Embryonic facial prominence (tissue), 1 donor: ENCODE data around the gene GPR42.

ENCODE experiments used
- DNase-seq: peaks from one replicate; pipeline ENCODE4 v3.0.0-alpha.2; 2016; ENCODE audit errors: extremely low spot score

Gene GPR42, protein sequence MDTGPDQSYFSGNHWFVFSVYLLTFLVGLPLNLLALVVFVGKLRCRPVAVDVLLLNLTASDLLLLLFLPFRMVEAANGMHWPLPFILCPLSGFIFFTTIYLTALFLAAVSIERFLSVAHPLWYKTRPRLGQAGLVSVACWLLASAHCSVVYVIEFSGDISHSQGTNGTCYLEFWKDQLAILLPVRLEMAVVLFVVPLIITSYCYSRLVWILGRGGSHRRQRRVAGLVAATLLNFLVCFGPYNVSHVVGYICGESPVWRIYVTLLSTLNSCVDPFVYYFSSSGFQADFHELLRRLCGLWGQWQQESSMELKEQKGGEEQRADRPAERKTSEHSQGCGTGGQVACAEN

DNA sequence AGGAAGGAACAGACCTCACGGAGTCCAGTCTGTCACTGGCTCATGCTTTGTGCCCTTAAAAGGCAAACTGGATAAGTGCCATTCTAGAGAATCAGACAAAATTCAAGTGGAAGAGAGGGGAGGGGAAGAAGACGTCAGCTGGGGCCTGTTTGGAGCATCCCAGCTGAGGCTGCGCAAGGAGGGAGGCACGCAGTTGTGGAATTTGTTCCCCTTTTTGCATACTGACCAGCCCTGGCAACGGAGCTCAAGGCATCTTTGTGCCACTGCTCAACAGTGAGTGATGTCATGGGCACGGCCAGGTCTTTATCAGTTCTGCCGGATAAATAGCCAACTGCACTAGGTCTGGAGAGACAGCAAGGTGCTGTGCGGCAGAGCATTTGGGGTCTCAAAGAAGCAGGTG, at the start of gene GPR42:
Gene GPR42, plus strand, starts transcription at position 347 of the 400 bp plus-strand sequence. CDS start 292 bp downstream, outside the sequence.
- no peak for DNase-seq

GRCh38 chr19:35321291-35321690, 49.6 kb upstream of the GPR42 start:
- DNase-seq, result no peak

- DNase-seq, result no peak
Measured at GRCh38 chr19:35322014-35322413, 48.9 kb upstream of the GPR42 start.

GRCh38 chr19:35327642-35328041, 43.2 kb upstream of the GPR42 start:
- no peak for DNase-seq

GRCh38 chr19:35328851-35329285, 42.0 kb upstream of the GPR42 start, which contains the start of gene CD22:
CD22 (plus strand) TSS chr19:35329187; CDS start chr19:35332041, 2,854 bp downstream.
- no peak for DNase-seq

DNA sequence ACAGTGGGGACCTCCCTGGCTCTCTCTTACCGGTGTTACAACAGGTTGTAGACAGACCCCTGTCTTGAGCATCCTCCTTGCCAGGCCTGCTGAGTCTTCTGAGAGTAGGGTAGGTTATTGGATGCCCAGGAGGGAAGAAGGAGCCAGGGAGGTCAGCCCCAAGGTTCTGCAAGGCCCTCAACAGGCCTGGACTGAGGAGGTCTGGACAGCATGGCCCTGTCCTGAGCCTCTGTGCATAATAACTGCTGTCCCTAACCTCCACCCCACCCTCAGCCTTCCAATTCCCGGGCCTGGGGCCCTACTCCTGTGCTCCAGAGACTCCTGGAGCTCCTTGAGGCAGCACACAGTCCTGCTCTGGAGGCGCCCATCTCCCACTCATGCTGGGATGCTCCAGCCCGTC, 41.5 kb upstream of the GPR42 start:
- no peak for DNase-seq

DNA sequence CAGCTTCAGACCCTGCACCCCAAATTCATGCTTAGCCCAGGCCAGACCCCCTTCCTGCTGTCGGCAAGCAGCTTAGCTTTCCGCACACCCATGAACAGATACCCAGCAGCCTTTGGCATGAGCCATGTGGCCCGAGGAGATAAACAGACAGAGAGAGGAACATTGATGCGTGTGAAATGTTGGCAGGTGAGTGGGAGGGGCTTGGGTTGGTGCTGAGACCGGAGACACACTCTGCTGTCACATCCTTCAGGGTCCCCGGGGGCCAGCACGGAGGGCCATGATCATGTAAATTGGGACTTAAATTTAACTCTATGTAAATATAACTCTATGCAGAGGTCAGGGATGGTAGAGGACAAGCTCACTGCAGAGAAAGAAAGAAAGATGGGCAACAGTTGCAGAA, 40.4 kb upstream of the GPR42 start:
- DNase-seq, result no peak

DNA sequence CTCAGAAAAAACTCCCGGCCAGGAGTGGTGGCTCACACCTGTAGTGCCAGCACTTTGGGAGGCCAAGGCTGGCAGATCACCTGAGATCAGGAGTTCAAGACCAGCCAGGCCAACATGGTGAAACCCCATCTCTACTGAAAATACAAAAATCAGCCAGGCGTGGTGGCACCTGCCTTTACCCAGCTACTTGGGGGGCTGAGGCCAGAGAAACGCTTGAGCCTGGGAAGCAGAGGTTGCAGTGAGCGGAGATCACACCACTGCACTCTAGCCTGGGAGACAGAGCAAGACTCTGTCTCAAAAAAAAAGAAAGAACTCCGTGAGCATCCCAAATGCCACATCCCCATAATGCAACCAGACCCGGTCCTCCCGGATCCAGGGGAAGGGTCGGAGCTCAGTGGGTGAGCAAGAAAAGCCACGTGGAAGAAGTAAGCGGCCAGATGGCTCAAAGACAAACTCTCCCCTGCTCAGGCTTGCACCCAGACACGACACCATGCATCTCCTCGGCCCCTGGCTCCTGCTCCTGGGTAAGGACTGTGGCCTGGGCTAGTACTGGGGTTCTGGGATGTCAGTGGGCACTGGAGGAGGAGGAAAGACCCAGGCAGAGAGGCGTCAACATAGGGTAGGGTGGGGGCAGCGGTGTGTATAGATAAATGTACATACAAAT, 39.2 kb upstream of the GPR42 start:
- no peak for DNase-seq

GRCh38 chr19:35332817-35333216, 38.1 kb upstream of the GPR42 start:
- no peak for DNase-seq

- DNase-seq, result no peak
Measured at GRCh38 chr19:35334144-35334753, 36.6 kb upstream of the GPR42 start.

DNA sequence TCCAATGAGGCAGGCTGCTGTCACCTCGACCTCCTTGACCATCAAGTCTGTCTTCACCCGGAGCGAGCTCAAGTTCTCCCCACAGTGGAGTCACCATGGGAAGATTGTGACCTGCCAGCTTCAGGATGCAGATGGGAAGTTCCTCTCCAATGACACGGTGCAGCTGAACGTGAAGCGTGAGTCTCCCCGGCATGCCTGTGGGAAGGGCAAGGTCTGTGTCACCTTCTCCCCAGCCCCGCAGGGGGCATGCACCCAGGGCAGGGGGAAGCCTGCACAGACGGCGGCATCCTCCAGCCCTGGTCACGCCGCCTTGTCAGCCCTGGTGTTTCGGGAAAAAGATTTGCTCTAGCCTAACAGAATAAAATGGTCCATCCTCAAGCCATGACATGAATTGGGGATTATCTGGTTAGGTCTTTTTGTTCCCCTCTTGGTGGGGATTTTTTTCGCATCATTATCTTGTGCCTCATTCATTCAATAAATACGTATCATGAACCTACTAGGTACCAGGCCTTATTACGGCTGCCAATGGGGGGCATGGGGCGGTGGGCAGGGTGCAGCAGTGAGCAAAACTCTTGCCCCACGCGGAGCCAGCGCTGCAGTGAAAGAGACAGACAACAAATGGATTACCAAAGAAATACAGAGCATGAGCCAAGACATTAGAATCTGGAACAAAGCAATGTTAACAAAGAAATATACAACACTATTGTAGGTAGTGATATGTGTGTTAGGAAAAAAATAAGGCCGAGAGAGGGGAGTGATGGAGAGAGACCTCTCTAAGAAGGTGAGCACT, 34.5 kb upstream of the GPR42 start:
- DNase-seq, result no peak

DNA sequence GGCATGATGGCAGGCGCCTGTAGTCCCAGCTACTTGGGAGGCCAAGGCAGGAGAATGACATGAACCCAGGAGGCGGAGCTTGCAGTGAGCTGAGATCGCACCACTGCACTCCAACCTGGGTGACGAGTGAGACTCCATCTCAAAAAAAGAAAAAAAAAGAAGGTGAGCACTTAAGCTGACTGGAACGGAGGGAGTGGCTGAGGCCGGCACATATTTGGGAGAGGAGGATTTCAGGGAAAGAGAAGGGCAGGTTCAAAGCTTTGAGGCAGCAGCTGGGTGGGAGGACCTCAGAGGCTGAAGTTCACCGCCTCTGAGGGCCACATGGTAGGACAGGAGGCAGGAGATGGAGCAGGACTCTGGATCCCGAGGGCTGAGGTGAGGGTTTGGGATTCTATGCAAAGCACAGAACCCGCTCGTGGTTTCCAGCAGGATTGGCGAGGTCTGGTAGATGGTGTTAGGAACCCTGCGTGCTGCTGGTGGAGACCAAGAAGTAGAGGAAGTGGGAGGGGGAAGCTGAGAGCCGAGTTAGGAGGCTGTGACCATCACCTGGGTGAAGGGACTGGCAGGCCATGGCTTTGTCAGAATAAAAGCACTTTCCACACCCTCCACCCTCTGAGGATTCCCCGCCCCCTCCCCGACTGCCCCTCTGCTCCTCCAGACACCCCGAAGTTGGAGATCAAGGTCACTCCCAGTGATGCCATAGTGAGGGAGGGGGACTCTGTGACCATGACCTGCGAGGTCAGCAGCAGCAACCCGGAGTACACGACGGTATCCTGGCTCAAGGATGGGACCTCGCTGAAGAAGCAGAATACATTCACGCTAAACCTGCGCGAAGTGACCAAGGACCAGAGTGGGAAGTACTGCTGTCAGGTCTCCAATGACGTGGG, 33.5 kb upstream of the GPR42 start:
- no peak for DNase-seq

DNA sequence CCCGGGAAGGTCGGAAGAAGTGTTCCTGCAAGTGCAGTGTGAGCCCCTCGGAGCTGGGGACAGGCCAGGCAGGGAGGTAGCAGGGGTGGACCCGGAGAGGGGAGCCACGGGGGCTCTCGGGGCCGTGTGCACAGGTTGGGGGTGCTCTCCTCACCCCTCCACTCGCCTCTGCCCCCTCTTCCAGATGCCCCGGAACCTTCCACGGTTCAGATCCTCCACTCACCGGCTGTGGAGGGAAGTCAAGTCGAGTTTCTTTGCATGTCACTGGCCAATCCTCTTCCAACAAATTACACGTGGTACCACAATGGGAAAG, 32.9 kb upstream of the GPR42 start:
- no peak for DNase-seq

DNA sequence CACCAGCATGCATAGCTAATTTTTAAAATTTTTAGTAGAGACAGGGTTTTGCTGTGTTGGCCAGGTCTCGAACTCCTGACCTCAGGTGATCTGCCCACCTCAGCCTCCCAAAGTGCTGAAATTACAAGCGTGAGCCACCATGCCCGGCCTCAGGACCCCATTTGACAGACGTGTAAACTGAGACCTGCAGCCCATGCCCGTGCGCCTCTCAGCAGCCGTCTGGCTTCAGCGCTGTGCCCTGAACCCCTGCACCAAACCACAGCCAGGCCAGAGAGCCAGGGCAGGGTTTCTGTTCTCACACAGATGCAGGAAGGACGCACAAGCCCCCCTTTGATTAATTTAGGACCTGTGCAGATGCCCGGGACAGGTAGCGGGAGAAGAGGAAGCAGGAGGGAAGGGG, 30.4 kb upstream of the GPR42 start:
- DNase-seq, result no peak

DNA sequence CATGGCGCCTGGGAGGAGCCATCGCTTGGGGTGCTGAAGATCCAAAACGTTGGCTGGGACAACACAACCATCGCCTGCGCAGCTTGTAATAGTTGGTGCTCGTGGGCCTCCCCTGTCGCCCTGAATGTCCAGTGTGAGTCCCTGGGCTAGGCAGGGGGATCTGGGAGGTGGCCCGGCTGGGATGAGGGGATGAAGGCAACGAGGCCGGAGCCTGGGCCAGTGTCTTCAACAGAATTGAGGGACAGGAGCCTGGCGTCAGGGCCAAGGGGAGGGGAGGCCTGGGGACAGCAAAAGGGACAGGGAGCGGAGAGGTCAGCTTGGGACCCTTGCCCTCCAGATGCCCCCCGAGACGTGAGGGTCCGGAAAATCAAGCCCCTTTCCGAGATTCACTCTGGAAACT, 29.9 kb upstream of the GPR42 start:
- DNase-seq, result no peak

- no peak for DNase-seq
Measured at GRCh38 chr19:35341565-35342225, 29.2 kb upstream of the GPR42 start.

GRCh38 chr19:35342430-35342829, 28.4 kb upstream of the GPR42 start:
- DNase-seq, result no peak

DNA sequence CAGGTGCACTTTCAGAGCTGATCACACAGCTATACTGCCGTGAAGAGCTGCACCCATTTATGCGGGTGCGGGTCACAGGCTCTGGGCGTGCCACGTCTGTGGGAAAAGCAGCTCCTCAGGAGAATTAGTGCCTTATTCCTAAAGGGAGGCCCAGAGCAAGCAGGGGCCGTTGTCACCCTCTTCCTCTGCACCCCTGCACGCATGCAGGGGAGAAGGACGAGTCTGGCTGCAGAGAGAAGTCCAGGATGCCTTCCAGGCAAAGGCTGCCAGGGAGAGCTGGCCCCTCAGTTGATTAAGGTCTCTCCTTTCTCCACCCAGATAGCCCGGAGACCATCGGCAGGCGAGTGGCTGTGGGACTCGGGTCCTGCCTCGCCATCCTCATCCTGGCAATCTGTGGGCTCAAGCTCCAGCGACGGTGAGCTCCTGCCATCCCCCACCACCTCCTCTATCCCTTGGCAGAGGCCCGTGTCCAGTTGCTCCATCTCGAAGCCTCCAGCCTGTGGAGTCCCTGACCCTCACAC, 26.3 kb upstream of the GPR42 start:
- DNase-seq, result no peak

DNA sequence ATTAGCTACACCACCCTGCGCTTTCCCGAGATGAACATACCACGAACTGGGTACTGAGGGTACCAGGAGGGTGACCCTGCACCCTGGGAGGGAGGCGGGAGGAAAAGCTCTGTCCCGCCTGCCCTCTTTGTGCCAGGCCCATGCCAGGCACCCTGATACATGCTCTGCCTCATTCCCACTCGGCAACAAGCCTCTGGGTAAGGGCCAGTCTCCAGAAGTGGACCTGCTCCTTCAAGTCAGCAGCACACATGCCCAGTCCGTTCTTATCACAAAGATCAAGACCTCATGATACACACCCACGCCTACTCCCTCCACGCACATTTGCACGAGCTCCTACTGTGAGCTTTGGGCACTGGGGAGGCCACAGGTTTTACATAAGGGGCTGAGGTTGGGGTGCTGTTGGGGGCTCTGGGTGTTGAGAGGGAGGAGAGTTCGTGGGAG, 25.2 kb upstream of the GPR42 start:
- DNase-seq, result no peak
